ENCODE measurements around the gene NF1. TPM values are rescaled to one million over a fixed set of nuclear protein-coding genes. Genes with fewer than 3 reads are reported as not detected.
"Not testable (repeated sequence)": the region's sequence is repeated elsewhere in the genome, so short reads cannot be mapped to it uniquely, and the experiment has no call there.

NF1 gene
- polyA plus RNA-seq, 2 donors, result 3.4 to 4.4 TPM

DNA sequence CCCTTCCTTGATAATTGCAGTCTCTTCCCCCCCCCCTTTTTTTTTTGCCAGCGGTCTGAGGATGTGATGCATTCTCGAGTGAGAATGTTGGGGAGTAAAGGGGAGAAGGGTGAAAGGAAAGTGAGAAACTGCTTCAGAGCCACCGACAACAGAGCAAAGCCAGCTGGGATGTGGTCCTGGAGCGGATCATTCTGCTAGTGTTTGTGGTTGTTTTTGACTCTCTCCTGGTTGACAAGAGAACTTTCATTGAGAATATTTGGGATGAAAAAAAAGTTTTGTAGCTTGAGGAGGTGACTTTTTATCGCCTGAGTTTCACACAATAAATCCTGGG lies 1.3 kb downstream of the NF1 start:
- H3K27ac ChIP-seq (ENCODE audit: low read depth in 2 of 2, low read length in 1 of 2), result no peak overlapping the region
- no peaks in the 10 kb centered on the region for H3K27me3 ChIP-seq (ENCODE audit: control insufficient read depth in 1 of 2, insufficient read depth in 2 of 2, low read length in 2 of 2)
- 7 to 9% methylated on average over 5 of the region's 5 CpGs for WGBS, 2 donors
- peak overlapping the region; percentile 62 to 63 for H3K4me3 ChIP-seq (ENCODE audit: low read depth in 1 of 2, low read length in 2 of 2)
- no peaks in the 10 kb centered on the region for H3K36me3 ChIP-seq (ENCODE audit: control insufficient read depth in 2 of 2, insufficient read depth in 2 of 2, low read length in 1 of 2)
- H3K9me3 ChIP-seq (ENCODE audit: control insufficient read depth in 2 of 2, insufficient read depth in 1 of 2, low read depth in 1 of 2, low read length in 1 of 2), result no peaks in the 10 kb centered on the region
- no peaks in the 10 kb centered on the region for H3K4me1 ChIP-seq (ENCODE audit: control insufficient read depth in 2 of 2, insufficient read depth in 2 of 2, low read length in 1 of 2)

DNA sequence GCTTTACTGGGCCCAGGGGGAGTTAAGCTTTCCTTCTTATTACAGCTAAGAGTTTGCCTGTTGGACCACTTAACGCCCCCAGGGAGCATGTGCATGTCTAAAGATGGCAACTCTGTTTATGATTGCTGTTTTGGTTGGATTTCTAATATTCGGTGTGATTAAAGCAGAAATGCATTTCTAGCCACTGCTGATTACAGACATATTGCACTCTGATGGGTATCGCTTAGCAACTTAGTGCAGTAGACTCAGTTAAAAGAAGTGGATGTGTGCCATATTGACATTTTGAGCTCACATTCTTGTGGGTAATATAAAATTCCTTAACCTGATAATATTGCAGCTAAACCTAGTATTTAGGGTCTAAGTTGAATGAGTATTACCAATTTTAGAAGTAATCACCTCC lies 4.2 kb downstream of the NF1 start:
- H3K9me3 ChIP-seq (ENCODE audit: control insufficient read depth in 2 of 2, insufficient read depth in 1 of 2, low read depth in 1 of 2, low read length in 1 of 2), result no peaks in the 10 kb centered on the region
- 83 to 85% methylated on average over 3 of the region's 3 CpGs for WGBS, 2 donors
- H3K27me3 ChIP-seq (ENCODE audit: control insufficient read depth in 1 of 2, insufficient read depth in 2 of 2, low read length in 2 of 2), result no peaks in the 10 kb centered on the region
- H3K4me1 ChIP-seq (ENCODE audit: control insufficient read depth in 2 of 2, insufficient read depth in 2 of 2, low read length in 1 of 2), result no peaks in the 10 kb centered on the region
- H3K36me3 ChIP-seq (ENCODE audit: control insufficient read depth in 2 of 2, insufficient read depth in 2 of 2, low read length in 1 of 2), result no peaks in the 10 kb centered on the region
- no peak overlapping the region for H3K4me3 ChIP-seq (ENCODE audit: low read depth in 1 of 2, low read length in 2 of 2)
- no peak overlapping the region for H3K27ac ChIP-seq (ENCODE audit: low read depth in 2 of 2, low read length in 1 of 2)

DNA sequence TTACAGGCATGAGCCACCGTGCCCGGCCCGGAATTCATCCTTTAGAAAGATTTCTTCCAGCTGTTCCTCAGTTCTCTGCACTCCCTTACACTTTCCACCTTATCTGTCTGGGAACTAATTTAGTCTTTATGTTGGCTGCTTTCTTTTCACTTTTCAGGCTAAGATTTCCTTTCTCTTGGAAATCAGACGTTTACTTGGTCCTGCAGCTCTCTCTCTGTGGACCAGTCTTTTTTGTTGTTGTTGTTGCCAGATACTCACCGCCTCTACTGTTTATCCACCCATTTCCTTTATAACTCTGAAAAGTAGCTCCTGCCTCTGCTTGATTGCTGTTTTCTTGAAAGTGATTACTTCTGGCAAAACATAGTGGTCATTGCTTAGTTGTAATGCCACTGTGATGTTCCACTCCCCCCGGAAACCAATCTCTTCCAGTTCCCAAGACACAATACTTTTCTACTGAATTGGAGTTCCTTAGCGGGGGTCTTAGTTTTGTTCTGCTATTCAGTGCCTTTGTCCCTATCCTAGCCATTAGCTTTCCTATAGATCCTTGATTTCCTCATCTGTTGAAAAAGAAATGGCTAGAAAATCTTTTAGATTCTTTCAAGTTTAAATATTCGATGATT lies 6.2 kb downstream of the NF1 start:
- H3K27ac ChIP-seq (ENCODE audit: low read depth in 2 of 2, low read length in 1 of 2), result no peak overlapping the region
- no peaks in the 10 kb centered on the region for H3K27me3 ChIP-seq (ENCODE audit: control insufficient read depth in 1 of 2, insufficient read depth in 2 of 2, low read length in 2 of 2)
- no peaks in the 10 kb centered on the region for H3K9me3 ChIP-seq (ENCODE audit: control insufficient read depth in 2 of 2, insufficient read depth in 1 of 2, low read depth in 1 of 2, low read length in 1 of 2)
- no peaks in the 10 kb centered on the region for H3K36me3 ChIP-seq (ENCODE audit: control insufficient read depth in 2 of 2, insufficient read depth in 2 of 2, low read length in 1 of 2)
- no peaks in the 10 kb centered on the region for H3K4me1 ChIP-seq (ENCODE audit: control insufficient read depth in 2 of 2, insufficient read depth in 2 of 2, low read length in 1 of 2)
- 79 to 80% methylated on average over 8 of the region's 8 CpGs for WGBS, 2 donors
- H3K4me3 ChIP-seq (ENCODE audit: low read depth in 1 of 2, low read length in 2 of 2), result no peak overlapping the region

GRCh38 chr17:31101943-31102342 lies 7.2 kb downstream of the NF1 start:
- H3K27me3 ChIP-seq (ENCODE audit: control insufficient read depth in 1 of 2, insufficient read depth in 2 of 2, low read length in 2 of 2), result no peaks in the 10 kb centered on the region
- H3K9me3 ChIP-seq (ENCODE audit: control insufficient read depth in 2 of 2, insufficient read depth in 1 of 2, low read depth in 1 of 2, low read length in 1 of 2), result no peaks in the 10 kb centered on the region
- no peak overlapping the region for H3K27ac ChIP-seq (ENCODE audit: low read depth in 2 of 2, low read length in 1 of 2)
- no peaks in the 10 kb centered on the region for H3K36me3 ChIP-seq (ENCODE audit: control insufficient read depth in 2 of 2, insufficient read depth in 2 of 2, low read length in 1 of 2)
- no peak overlapping the region for H3K4me3 ChIP-seq (ENCODE audit: low read depth in 1 of 2, low read length in 2 of 2)
- no peaks in the 10 kb centered on the region for H3K4me1 ChIP-seq (ENCODE audit: control insufficient read depth in 2 of 2, insufficient read depth in 2 of 2, low read length in 1 of 2)

GRCh38 chr17:31105991-31106390 lies 11.2 kb downstream of the NF1 start:
- Histone ChIP-seq H3K4me3 (ENCODE audit: low read depth in 1 of 2, low read length in 2 of 2) (no peak overlapping the region), H3K4me1 (ENCODE audit: control insufficient read depth in 2 of 2, insufficient read depth in 2 of 2, low read length in 1 of 2) (no peaks in the 10 kb centered on the region), H3K36me3 (ENCODE audit: control insufficient read depth in 2 of 2, insufficient read depth in 2 of 2, low read length in 1 of 2) (no peaks in the 10 kb centered on the region), H3K27me3 (ENCODE audit: control insufficient read depth in 1 of 2, insufficient read depth in 2 of 2, low read length in 2 of 2) (no peaks in the 10 kb centered on the region), H3K9me3 (ENCODE audit: control insufficient read depth in 2 of 2, insufficient read depth in 1 of 2, low read depth in 1 of 2, low read length in 1 of 2) (no peaks in the 10 kb centered on the region), H3K27ac (ENCODE audit: low read depth in 2 of 2, low read length in 1 of 2) (no peak overlapping the region)
- WGBS, 2 donors, result 88 to 92% methylated on average over 1 of the region's 1 CpG

DNA sequence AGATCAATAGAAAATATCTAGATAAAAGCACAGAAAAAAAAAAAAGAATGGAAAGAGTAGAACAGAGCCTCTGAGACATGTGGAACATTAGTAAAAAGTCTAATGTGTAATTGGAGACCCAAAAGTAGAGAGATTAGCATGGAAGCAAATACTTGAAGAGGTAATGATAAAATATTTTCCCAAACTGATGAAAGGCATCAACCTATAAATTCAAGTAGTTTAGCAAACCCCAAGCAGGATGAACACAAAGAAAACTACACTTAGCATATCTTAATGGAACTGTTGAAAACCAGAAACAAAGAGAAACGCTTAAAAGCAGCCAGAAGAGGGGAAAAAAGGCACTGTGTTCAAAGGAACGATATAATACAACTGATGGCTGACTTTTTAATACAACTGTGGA lies 16.4 kb downstream of the NF1 start:
- no peaks in the 10 kb centered on the region for H3K4me1 ChIP-seq (ENCODE audit: control insufficient read depth in 2 of 2, insufficient read depth in 2 of 2, low read length in 1 of 2)
- WGBS, 2 donors, result 5 to 32% methylated on average over 2 of the region's 2 CpGs
- H3K27ac ChIP-seq (ENCODE audit: low read depth in 2 of 2, low read length in 1 of 2), result no peak overlapping the region
- H3K27me3 ChIP-seq (ENCODE audit: control insufficient read depth in 1 of 2, insufficient read depth in 2 of 2, low read length in 2 of 2), result no peaks in the 10 kb centered on the region
- no peaks in the 10 kb centered on the region for H3K36me3 ChIP-seq (ENCODE audit: control insufficient read depth in 2 of 2, insufficient read depth in 2 of 2, low read length in 1 of 2)
- no peaks in the 10 kb centered on the region for H3K9me3 ChIP-seq (ENCODE audit: control insufficient read depth in 2 of 2, insufficient read depth in 1 of 2, low read depth in 1 of 2, low read length in 1 of 2)
- no peak overlapping the region for H3K4me3 ChIP-seq (ENCODE audit: low read depth in 1 of 2, low read length in 2 of 2)

- no peaks in the 10 kb centered on the region for H3K27me3 ChIP-seq (ENCODE audit: control insufficient read depth in 1 of 2, insufficient read depth in 2 of 2, low read length in 2 of 2)
- H3K4me3 ChIP-seq (ENCODE audit: low read depth in 1 of 2, low read length in 2 of 2), result no peak overlapping the region
- H3K27ac ChIP-seq (ENCODE audit: low read depth in 2 of 2, low read length in 1 of 2), result no peak overlapping the region
- no peaks in the 10 kb centered on the region for H3K4me1 ChIP-seq (ENCODE audit: control insufficient read depth in 2 of 2, insufficient read depth in 2 of 2, low read length in 1 of 2)
- 97 to 98% methylated on average over 1 of the region's 1 CpG for WGBS, 2 donors
- H3K36me3 ChIP-seq (ENCODE audit: control insufficient read depth in 2 of 2, insufficient read depth in 2 of 2, low read length in 1 of 2), result no peaks in the 10 kb centered on the region
- H3K9me3 ChIP-seq (ENCODE audit: control insufficient read depth in 2 of 2, insufficient read depth in 1 of 2, low read depth in 1 of 2, low read length in 1 of 2), result no peaks in the 10 kb centered on the region
Measured at GRCh38 chr17:31112001-31112661, 17.4 kb downstream of the NF1 start.

GRCh38 chr17:31113368-31113767 lies 18.6 kb downstream of the NF1 start:
- 79 to 81% methylated on average over 7 of the region's 7 CpGs for WGBS, 2 donors

DNA sequence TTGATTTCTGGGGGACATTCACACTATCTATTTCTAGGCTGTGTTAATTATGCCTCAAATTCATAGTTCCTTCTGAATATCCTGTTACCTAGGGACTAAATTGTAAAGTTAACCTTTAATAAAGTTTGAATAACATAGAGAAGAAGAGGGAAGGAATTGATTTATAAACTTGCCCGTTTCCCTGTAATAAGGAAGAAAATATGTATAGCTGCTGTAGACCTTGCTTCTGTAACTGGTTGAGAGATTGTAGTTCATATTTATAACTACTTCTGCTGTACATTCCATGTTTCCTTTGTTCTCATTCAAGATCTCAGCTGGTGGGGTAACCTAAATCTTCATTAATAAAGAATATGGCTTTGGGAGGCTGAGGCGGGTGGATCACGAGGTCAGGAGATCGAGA lies 19.2 kb downstream of the NF1 start:
- Histone ChIP-seq H3K27ac (ENCODE audit: low read depth in 2 of 2, low read length in 1 of 2) (no peak overlapping the region), H3K36me3 (ENCODE audit: control insufficient read depth in 2 of 2, insufficient read depth in 2 of 2, low read length in 1 of 2) (no peaks in the 10 kb centered on the region), H3K4me3 (ENCODE audit: low read depth in 1 of 2, low read length in 2 of 2) (no peak overlapping the region), H3K27me3 (ENCODE audit: control insufficient read depth in 1 of 2, insufficient read depth in 2 of 2, low read length in 2 of 2) (no peaks in the 10 kb centered on the region), H3K9me3 (ENCODE audit: control insufficient read depth in 2 of 2, insufficient read depth in 1 of 2, low read depth in 1 of 2, low read length in 1 of 2) (no peaks in the 10 kb centered on the region), H3K4me1 (ENCODE audit: control insufficient read depth in 2 of 2, insufficient read depth in 2 of 2, low read length in 1 of 2) (no peaks in the 10 kb centered on the region)
- WGBS, 2 donors, result 89 to 97% methylated on average over 4 of the region's 4 CpGs

More at GRCh38 chr17:31113368-31113767, 18.6 kb downstream of the NF1 start:
- not testable (repeated sequence) for H3K36me3 ChIP-seq (ENCODE audit: control insufficient read depth in 2 of 2, insufficient read depth in 2 of 2, low read length in 1 of 2); H3K4me1 ChIP-seq (ENCODE audit: control insufficient read depth in 2 of 2, insufficient read depth in 2 of 2, low read length in 1 of 2); H3K4me3 ChIP-seq (ENCODE audit: low read depth in 1 of 2, low read length in 2 of 2); H3K9me3 ChIP-seq (ENCODE audit: control insufficient read depth in 2 of 2, insufficient read depth in 1 of 2, low read depth in 1 of 2, low read length in 1 of 2); H3K27me3 ChIP-seq (ENCODE audit: control insufficient read depth in 1 of 2, insufficient read depth in 2 of 2, low read length in 2 of 2); H3K27ac ChIP-seq (ENCODE audit: low read depth in 2 of 2, low read length in 1 of 2)

GRCh38 chr17:31114956-31115555 lies 20.3 kb downstream of the NF1 start:
- no peaks in the 10 kb centered on the region for H3K9me3 ChIP-seq (ENCODE audit: control insufficient read depth in 2 of 2, insufficient read depth in 1 of 2, low read depth in 1 of 2, low read length in 1 of 2)
- H3K27me3 ChIP-seq (ENCODE audit: control insufficient read depth in 1 of 2, insufficient read depth in 2 of 2, low read length in 2 of 2), result no peaks in the 10 kb centered on the region
- H3K4me3 ChIP-seq (ENCODE audit: low read depth in 1 of 2, low read length in 2 of 2), result no peak overlapping the region
- WGBS, 2 donors, result 87 to 92% methylated on average over 3 of the region's 3 CpGs
- H3K27ac ChIP-seq (ENCODE audit: low read depth in 2 of 2, low read length in 1 of 2), result no peak overlapping the region
- H3K36me3 ChIP-seq (ENCODE audit: control insufficient read depth in 2 of 2, insufficient read depth in 2 of 2, low read length in 1 of 2), result no peaks in the 10 kb centered on the region
- no peaks in the 10 kb centered on the region for H3K4me1 ChIP-seq (ENCODE audit: control insufficient read depth in 2 of 2, insufficient read depth in 2 of 2, low read length in 1 of 2)
